ENCODE measurements around the gene NAV3. TPM values are rescaled to one million over a fixed set of nuclear protein-coding genes. Genes with fewer than 3 reads are reported as not detected.
"Not testable (repeated sequence)": the region's sequence is repeated elsewhere in the genome, so short reads cannot be mapped to it uniquely, and the experiment has no call there.

Gene NAV3
- total RNA-seq, 1 experiment from 2014 or later = 2.5 TPM

DNA sequence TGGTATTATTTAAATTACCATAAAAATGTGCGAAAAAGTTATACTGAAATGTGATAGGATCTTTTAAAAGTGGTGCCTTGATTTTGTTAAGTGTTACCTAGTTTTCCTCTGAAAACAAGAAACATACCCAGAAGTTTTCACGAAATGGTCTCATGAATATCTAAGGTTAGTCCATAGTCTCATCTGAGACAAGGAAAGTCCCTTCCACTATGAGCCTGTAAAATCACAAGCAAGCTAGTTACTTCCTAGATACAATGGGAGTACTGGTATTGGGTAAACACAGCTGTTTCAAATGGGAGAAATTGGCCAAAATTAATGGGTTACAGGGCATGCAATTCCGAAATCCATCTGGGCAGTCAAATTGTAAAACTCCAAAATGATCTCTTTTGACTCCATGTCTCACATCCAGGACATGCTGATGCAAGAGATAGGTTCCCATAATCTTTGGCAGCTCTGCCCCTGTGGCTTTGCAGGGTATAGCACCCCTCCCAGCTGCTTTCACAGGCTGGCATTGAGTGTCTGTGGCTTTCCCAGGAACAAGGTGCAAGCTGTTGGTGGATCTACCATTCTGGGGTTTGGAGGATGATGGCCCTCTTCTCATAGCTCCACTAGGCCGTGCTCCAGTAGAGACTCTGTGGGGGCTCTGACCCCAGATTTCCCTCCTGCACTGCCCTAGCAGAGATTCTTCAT lies 271.4 kb downstream of the NAV3 start:
- no peaks in the 10 kb centered on the region for H3K4me1 ChIP-seq (ENCODE audit: control insufficient read depth, insufficient read depth, low read length)
- ChIA-PET CTCF (no interaction called here), POLR2A (no interaction called here)
- TF ChIP-seq SIN3A (IDR thresholded peaks at IDR 0.05; ENCODE audit: borderline replicate concordance, insufficient read depth, low read depth, low read length) = no peak
- no peaks in the 10 kb centered on the region for H3K36me3 ChIP-seq (ENCODE audit: control insufficient read depth, insufficient read depth, low read length)
- ATAC-seq = no peak; the same call in 1 of the 2 replicates
- H3K9me3 ChIP-seq (ENCODE audit: control insufficient read depth, insufficient read depth, low read depth, low read length) = no peaks in the 10 kb centered on the region
- no peak for DNase-seq (ENCODE audit: low read depth, low spot score)
- H3K27me3 ChIP-seq (ENCODE audit: control insufficient read depth, insufficient read depth, low read length) = no peaks in the 10 kb centered on the region
- intact Hi-C loops (cut with micrococcal nuclease; ENCODE audit: unreplicated experiment) (no loop called here), in situ Hi-C loops (cut with HindIII; ENCODE audit: low pct_unique_long_range_greater_than_20kb, low sequenced_read_pairs) (no loop called here)
- BruUV-seq (replicated peaks) = no TSS peak
- H3K27ac ChIP-seq (ENCODE audit: low read length) = no peak overlapping the region
- H3K4me3 ChIP-seq (ENCODE audit: low read depth in 2 of 2, low read length in 2 of 2) = no peak overlapping the region

DNA sequence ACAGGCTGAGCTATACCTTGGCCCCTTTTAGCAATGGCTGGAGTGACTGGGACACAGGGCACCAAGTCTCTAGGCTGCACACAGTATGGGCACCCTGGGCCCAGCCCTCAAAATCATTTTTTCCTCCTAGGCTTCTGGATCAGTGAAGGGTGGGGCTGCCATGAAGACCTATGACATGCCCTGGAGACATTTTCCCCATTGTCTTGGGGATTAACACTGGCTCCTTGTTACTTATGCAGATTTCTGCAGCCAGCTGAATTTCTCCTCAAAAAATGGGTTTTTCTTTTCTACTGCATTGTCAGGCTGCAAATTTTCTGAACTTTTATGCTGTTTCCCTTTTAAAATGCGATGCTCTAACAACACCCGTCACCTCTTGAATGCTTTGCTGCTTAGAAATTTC lies 272.1 kb downstream of the NAV3 start:
- CTCF ChIA-PET; H3K4me1 ChIP-seq (ENCODE audit: control insufficient read depth, insufficient read depth, low read length); in situ Hi-C loops (cut with HindIII; ENCODE audit: low pct_unique_long_range_greater_than_20kb, low sequenced_read_pairs); DNase-seq (ENCODE audit: low read depth, low spot score); H3K27me3 ChIP-seq (ENCODE audit: control insufficient read depth, insufficient read depth, low read length); ATAC-seq; POLR2A ChIA-PET; H3K4me3 ChIP-seq (ENCODE audit: low read depth in 2 of 2, low read length in 2 of 2); H3K36me3 ChIP-seq (ENCODE audit: control insufficient read depth, insufficient read depth, low read length); H3K9me3 ChIP-seq (ENCODE audit: control insufficient read depth, insufficient read depth, low read depth, low read length); intact Hi-C loops (cut with micrococcal nuclease; ENCODE audit: unreplicated experiment); BruUV-seq (replicated peaks); H3K27ac ChIP-seq (ENCODE audit: low read length): not testable (repeated sequence)

GRCh38 chr12:78115889-78116288 lies 285.2 kb downstream of the NAV3 start:
- TF ChIP-seq TCF7L2 (IDR thresholded peaks at IDR 0.05; ENCODE audit: low read depth, low read length) = no peak
- TF ChIP-seq POLR2AphosphoS5 (IDR thresholded peaks at IDR 0.05; ENCODE audit: low read depth, low read length) = no peak
- TF ChIP-seq SIN3A (IDR thresholded peaks at IDR 0.05; ENCODE audit: borderline replicate concordance, insufficient read depth, low read depth, low read length) = no peak
- TF ChIP-seq, protein P1, sequence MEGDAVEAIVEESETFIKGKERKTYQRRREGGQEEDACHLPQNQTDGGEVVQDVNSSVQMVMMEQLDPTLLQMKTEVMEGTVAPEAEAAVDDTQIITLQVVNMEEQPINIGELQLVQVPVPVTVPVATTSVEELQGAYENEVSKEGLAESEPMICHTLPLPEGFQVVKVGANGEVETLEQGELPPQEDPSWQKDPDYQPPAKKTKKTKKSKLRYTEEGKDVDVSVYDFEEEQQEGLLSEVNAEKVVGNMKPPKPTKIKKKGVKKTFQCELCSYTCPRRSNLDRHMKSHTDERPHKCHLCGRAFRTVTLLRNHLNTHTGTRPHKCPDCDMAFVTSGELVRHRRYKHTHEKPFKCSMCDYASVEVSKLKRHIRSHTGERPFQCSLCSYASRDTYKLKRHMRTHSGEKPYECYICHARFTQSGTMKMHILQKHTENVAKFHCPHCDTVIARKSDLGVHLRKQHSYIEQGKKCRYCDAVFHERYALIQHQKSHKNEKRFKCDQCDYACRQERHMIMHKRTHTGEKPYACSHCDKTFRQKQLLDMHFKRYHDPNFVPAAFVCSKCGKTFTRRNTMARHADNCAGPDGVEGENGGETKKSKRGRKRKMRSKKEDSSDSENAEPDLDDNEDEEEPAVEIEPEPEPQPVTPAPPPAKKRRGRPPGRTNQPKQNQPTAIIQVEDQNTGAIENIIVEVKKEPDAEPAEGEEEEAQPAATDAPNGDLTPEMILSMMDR (IDR thresholded peaks at IDR 0.05) = no peak
- TF ChIP-seq, protein P2, sequence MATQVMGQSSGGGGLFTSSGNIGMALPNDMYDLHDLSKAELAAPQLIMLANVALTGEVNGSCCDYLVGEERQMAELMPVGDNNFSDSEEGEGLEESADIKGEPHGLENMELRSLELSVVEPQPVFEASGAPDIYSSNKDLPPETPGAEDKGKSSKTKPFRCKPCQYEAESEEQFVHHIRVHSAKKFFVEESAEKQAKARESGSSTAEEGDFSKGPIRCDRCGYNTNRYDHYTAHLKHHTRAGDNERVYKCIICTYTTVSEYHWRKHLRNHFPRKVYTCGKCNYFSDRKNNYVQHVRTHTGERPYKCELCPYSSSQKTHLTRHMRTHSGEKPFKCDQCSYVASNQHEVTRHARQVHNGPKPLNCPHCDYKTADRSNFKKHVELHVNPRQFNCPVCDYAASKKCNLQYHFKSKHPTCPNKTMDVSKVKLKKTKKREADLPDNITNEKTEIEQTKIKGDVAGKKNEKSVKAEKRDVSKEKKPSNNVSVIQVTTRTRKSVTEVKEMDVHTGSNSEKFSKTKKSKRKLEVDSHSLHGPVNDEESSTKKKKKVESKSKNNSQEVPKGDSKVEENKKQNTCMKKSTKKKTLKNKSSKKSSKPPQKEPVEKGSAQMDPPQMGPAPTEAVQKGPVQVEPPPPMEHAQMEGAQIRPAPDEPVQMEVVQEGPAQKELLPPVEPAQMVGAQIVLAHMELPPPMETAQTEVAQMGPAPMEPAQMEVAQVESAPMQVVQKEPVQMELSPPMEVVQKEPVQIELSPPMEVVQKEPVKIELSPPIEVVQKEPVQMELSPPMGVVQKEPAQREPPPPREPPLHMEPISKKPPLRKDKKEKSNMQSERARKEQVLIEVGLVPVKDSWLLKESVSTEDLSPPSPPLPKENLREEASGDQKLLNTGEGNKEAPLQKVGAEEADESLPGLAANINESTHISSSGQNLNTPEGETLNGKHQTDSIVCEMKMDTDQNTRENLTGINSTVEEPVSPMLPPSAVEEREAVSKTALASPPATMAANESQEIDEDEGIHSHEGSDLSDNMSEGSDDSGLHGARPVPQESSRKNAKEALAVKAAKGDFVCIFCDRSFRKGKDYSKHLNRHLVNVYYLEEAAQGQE (IDR thresholded peaks at IDR 0.05; ENCODE audit: insufficient read depth in 1 of 2, low read depth in 2 of 2, low read length in 1 of 2) = no peak
- no TSS peak for BruUV-seq (replicated peaks)
- intact Hi-C loops (cut with micrococcal nuclease; ENCODE audit: unreplicated experiment) = no loop called here
- Histone ChIP-seq H3K27ac (ENCODE audit: low read length) (no peak overlapping the region), H3K27me3 (ENCODE audit: control insufficient read depth, insufficient read depth, low read length) (no peaks in the 10 kb centered on the region), H3K4me1 (ENCODE audit: control insufficient read depth, insufficient read depth, low read length) (no peaks in the 10 kb centered on the region), H3K9me3 (ENCODE audit: control insufficient read depth, insufficient read depth, low read depth, low read length) (no peaks in the 10 kb centered on the region), H3K4me3 (ENCODE audit: low read depth in 2 of 2, low read length in 2 of 2) (no peak overlapping the region), H3K36me3 (ENCODE audit: control insufficient read depth, insufficient read depth, low read length) (no peaks in the 10 kb centered on the region)
- in situ Hi-C loops (cut with HindIII; ENCODE audit: low pct_unique_long_range_greater_than_20kb, low sequenced_read_pairs) = no loop called here
- ChIA-PET CTCF (no interaction called here), POLR2A (no interaction called here)
- ATAC-seq (no peak), DNase-seq (ENCODE audit: low read depth, low spot score) (no peak)
